ENCODE measurements around the gene CDH16.
"Not testable (repeated sequence)": the region's sequence is repeated elsewhere in the genome, so short reads cannot be mapped to it uniquely, and the experiment has no call there.

GRCh38 chr16:66896682-66897081, 22.0 kb downstream of the CDH16 start:
- TF ChIP-seq CTCF (IDR thresholded peaks at IDR 0.05; ENCODE audit: low read depth, low read length); EZH2phosphoT487 (IDR thresholded peaks at IDR 0.05; ENCODE audit: low read depth): not testable (repeated sequence)
